ENCODE data around the gene SEC23A.

- TF ChIP-seq CTCF (IDR thresholded peaks at IDR 0.05) (no peak), POLR2A (IDR thresholded peaks at IDR 0.05) (no peak)
Observed at GRCh38 chr14:39015964-39016577, 87.0 kb downstream of the SEC23A start.

Data from adrenal gland (tissue), 5 donors.